CD4-positive, CD25-positive, alpha-beta regulatory T cell (primary cell): ENCODE measurements around the gene FASTKD3. TPM values are rescaled to one million over a fixed set of nuclear protein-coding genes. Genes with fewer than 3 reads are reported as not detected.

Experiments
- ATAC-seq, 2 donors: fragments of 150-1000 bp; cut with Tn5 transposase; one replicate each; pipeline ENCODE4 v1.10.0; 2021; ENCODE audit warnings: low read depth in 2 of 2, moderate number of reproducible peaks in 2 of 2, moderate library complexity in 1 of 2
- DNase-seq, 3 donors: peaks; one replicate each; pipeline versions ENCODE4 v3.0.0 to v3.0.0-alpha.2; 2012 to 2022; ENCODE audit warnings: mixed read lengths in 1 of 3
- H3K27ac ChIP-seq: one replicate; pipeline ENCODE4 v1.7.0; 2013; ENCODE audit warnings: mild to moderate bottlenecking, low read length; ENCODE audit not compliant: insufficient read depth, poor library complexity, severe bottlenecking
- H3K27me3 ChIP-seq: one replicate; pipeline ENCODE4 v1.7.0; 2013; ENCODE audit warnings: low read length; ENCODE audit not compliant: control insufficient read depth, insufficient read depth
- H3K36me3 ChIP-seq: one replicate; pipeline ENCODE4 v1.7.0; 2013; ENCODE audit warnings: mild to moderate bottlenecking, low read length, moderate library complexity; ENCODE audit not compliant: control insufficient read depth, insufficient read depth
- H3K4me1 ChIP-seq: 2 replicates; pipeline ENCODE4 v1.7.0; 2013; ENCODE audit warnings: mild to moderate bottlenecking, low read length; ENCODE audit not compliant: insufficient read depth, control insufficient read depth, poor library complexity, severe bottlenecking
- H3K4me3 ChIP-seq: one replicate; pipeline ENCODE4 v1.7.0; 2013; ENCODE audit warnings: low read depth, mild to moderate bottlenecking, low read length, moderate library complexity
- H3K9me3 ChIP-seq, 2 experiments: 1 replicate in 1 of 2; 2 replicates in 1 of 2; pipeline ENCODE4 v1.7.0; 2013; ENCODE audit warnings: low read length in 2 of 2, mild to moderate bottlenecking in 1 of 2, moderate library complexity in 1 of 2; ENCODE audit not compliant: control insufficient read depth in 2 of 2
- H3K27ac Mint-ChIP-seq, 3 donors: one replicate each; pipeline ENCODE4 v1.8.0; 2020 to 2022; ENCODE audit warnings: mild to moderate bottlenecking in 3 of 3, mixed read lengths in 3 of 3, moderate library complexity in 2 of 3
- H3K27me3 Mint-ChIP-seq: one replicate; pipeline ENCODE4 v1.8.0; 2022; ENCODE audit warnings: mild to moderate bottlenecking, mixed read lengths
- H3K36me3 Mint-ChIP-seq: one replicate; pipeline ENCODE4 v1.8.0; 2020; ENCODE audit warnings: mixed read lengths
- H3K4me1 Mint-ChIP-seq, 4 donors: one replicate each; pipeline ENCODE4 v1.8.0; 2020 to 2022; ENCODE audit warnings: mixed read lengths in 4 of 4, mild to moderate bottlenecking in 1 of 4
- H3K4me3 Mint-ChIP-seq, 4 donors: one replicate each; pipeline ENCODE4 v1.8.0; 2020 to 2022; ENCODE audit warnings: mild to moderate bottlenecking in 4 of 4, mixed read lengths in 4 of 4, moderate library complexity in 3 of 4
- H3K9me3 Mint-ChIP-seq, 7 donors: one replicate each; pipeline ENCODE4 v1.8.0; 2020 to 2022; ENCODE audit warnings: mixed read lengths in 7 of 7, mild to moderate bottlenecking in 3 of 7, moderate library complexity in 2 of 7
- polyA plus RNA-seq, 4 donors: library from polyadenylated mRNA; unstranded; fragments of 300-500 nt; fragmentation: Illumina TruSeq; gene quantifications; one replicate each; pipeline ENCODE4 v1.2.3, GENCODE V29; 2021
- total RNA-seq: library from RNA; stranded (reverse); gene quantifications from one replicate; pipeline ENCODE4 v1.2.3, GENCODE V29; 2022

The FASTKD3 gene
- total and polyA plus RNA-seq, 5 donors from 2014 or later = 7.0 to 16.8 (median 15.2) TPM

DNA sequence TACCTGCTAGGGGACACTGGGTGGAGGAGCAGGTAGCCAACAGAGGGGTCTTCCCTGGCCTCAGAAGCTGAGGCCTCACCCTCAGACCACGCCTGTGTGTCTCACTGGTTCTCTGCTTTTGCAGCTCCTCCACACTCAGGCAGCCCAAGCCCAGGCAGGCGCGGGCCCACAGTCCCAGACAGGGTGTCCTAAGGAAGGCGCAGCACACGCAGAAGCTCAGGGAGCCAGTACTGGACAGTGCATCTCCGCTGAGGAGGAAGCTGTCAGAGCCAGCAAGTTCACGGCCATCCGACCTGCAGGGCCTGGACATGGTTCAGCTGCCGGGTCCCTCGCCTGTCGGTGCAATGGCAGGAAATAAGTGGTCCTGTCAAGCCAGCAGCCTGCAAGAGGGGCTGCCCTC lies 43.2 kb downstream of the FASTKD3 start:
- no peaks in the 10 kb centered on the region for H3K36me3 ChIP-seq
- no peaks in the 10 kb centered on the region for H3K27me3 ChIP-seq
- H3K4me1 Mint-ChIP-seq = no peaks in the 10 kb centered on the region
- H3K9me3 ChIP-seq = no peaks in the 10 kb centered on the region
- no peak for DNase-seq
- H3K27ac ChIP-seq = no peak overlapping the region
- H3K36me3 Mint-ChIP-seq = no peaks in the 10 kb centered on the region
- no peak overlapping the region for H3K4me3 ChIP-seq
- no peaks in the 10 kb centered on the region for H3K4me1 ChIP-seq
- H3K27me3 Mint-ChIP-seq = peaks cover 4% of the 10 kb centered on the region
- no peak overlapping the region for H3K4me3 Mint-ChIP-seq
- H3K27ac Mint-ChIP-seq = no peak overlapping the region
- no peak for ATAC-seq
- no peaks in the 10 kb centered on the region for H3K9me3 Mint-ChIP-seq

DNA sequence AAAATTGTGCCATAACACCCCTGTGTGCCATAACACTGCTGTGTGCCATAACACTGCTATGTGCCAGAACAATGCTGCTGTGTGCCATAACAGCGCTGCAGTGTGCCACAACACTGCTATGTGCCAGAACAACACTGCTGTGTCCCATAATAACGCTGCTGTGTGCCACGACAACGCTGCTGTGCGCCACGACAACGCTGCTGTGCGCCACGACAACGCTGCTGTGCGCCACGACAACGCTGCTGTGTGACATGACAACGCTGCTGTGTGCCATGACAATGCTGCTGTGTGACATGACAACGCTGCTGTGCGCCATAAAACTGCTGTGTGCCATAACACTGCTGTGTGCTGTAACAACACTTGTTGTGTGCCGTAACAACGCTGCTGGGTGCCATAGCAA lies 43.8 kb downstream of the FASTKD3 start:
- no peaks in the 10 kb centered on the region for H3K36me3 Mint-ChIP-seq
- no peaks in the 10 kb centered on the region for H3K27me3 ChIP-seq
- H3K4me3 ChIP-seq = no peak overlapping the region
- H3K4me3 Mint-ChIP-seq = no peak overlapping the region
- no peak overlapping the region for H3K27ac ChIP-seq
- H3K4me1 Mint-ChIP-seq = no peaks in the 10 kb centered on the region
- no peaks in the 10 kb centered on the region for H3K4me1 ChIP-seq
- no peaks in the 10 kb centered on the region for H3K9me3 ChIP-seq
- H3K27me3 Mint-ChIP-seq = peaks cover 4% of the 10 kb centered on the region
- H3K9me3 Mint-ChIP-seq = no peaks in the 10 kb centered on the region
- H3K36me3 ChIP-seq = no peaks in the 10 kb centered on the region
- H3K27ac Mint-ChIP-seq = no peak overlapping the region
- DNase-seq = no peak
- no peak for ATAC-seq

DNA sequence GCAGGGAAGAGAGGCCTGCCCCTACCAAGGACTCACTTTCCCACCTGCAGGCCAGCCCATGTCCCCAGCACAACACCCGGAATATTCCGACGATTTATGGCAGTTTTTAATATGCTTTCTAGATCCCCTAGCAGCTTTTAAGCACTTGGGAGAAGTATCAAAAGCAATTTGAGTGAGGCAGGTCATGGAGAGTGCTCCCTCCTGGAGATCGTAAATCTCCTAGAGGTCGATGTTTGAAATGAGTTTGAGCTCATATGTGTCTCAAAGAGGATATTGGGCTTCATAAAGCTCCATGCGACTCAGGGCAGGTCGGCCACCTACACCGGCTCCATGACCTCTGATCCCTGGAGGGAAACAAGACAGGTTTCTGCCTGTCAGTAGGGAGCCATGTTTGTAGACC lies 45.2 kb downstream of the FASTKD3 start:
- no peak overlapping the region for H3K27ac ChIP-seq
- no peak overlapping the region for H3K4me3 Mint-ChIP-seq
- H3K27me3 ChIP-seq = no peaks in the 10 kb centered on the region
- no peaks in the 10 kb centered on the region for H3K9me3 Mint-ChIP-seq
- no peak overlapping the region for H3K27ac Mint-ChIP-seq
- no peaks in the 10 kb centered on the region for H3K36me3 Mint-ChIP-seq
- H3K4me3 ChIP-seq = no peak overlapping the region
- no peaks in the 10 kb centered on the region for H3K4me1 ChIP-seq
- ATAC-seq = no peak
- DNase-seq = no peak
- no peaks in the 10 kb centered on the region for H3K36me3 ChIP-seq
- H3K27me3 Mint-ChIP-seq = peaks cover 1% of the 10 kb centered on the region
- no peaks in the 10 kb centered on the region for H3K4me1 Mint-ChIP-seq
- H3K9me3 ChIP-seq = no peaks in the 10 kb centered on the region

DNA sequence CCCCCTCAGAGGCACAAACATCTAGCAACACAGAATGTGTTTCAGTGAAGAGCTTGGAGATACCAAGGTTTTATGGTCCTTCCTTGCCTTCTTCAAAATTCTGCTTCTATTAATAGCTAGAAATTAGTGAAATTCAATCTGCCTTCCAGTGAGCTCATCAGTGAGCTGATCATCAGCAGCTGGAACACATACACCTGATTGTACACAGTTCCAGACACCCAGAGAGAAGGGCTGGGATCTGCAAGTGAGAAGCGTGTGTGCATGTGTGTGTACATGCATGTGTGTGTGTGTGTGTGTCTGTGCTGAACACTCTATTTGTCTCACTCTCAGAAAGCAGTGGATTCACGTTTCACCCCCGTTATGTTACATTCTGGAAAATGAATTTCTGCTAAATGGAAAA lies 46.4 kb downstream of the FASTKD3 start:
- no peaks in the 10 kb centered on the region for H3K36me3 ChIP-seq
- no peaks in the 10 kb centered on the region for H3K4me1 ChIP-seq
- Mint-ChIP-seq H3K9me3 (no peaks in the 10 kb centered on the region), H3K4me1 (no peaks in the 10 kb centered on the region), H3K27ac (no peak overlapping the region), H3K36me3 (no peaks in the 10 kb centered on the region), H3K27me3 (no peaks in the 10 kb centered on the region), H3K4me3 (no peak overlapping the region)
- DNase-seq (no peak), ATAC-seq (no peak)
- no peak overlapping the region for H3K27ac ChIP-seq
- H3K9me3 ChIP-seq = no peaks in the 10 kb centered on the region
- H3K4me3 ChIP-seq = no peak overlapping the region
- no peaks in the 10 kb centered on the region for H3K27me3 ChIP-seq

DNA sequence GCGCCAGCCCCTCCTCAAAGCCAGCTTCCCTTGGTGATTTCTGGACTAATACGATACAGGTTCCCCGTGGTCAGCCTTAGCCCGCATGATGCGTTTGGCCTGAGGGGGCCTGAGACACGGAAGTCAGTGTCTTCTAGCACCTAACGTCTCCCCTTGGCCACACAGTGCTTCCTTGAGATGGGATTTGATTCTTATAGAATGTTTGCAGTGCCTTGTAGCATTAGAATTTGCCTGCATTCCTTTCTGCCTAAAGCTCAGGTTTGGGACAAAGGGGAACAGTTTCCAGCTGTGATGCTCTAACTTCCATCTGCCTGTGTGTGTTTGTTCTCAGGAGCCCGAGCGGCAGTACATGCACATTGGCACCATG lies 52.3 kb downstream of the FASTKD3 start:
- no peak overlapping the region for H3K27ac Mint-ChIP-seq
- H3K27ac ChIP-seq = no peak overlapping the region
- no peaks in the 10 kb centered on the region for H3K36me3 Mint-ChIP-seq
- peaks cover 31% of the 10 kb centered on the region for H3K27me3 Mint-ChIP-seq
- H3K4me1 Mint-ChIP-seq = peaks cover 0 to 4% (median 0%) of the 10 kb centered on the region in 4 donors
- no peak for DNase-seq
- H3K4me1 ChIP-seq = no peaks in the 10 kb centered on the region
- no peaks in the 10 kb centered on the region for H3K9me3 ChIP-seq
- H3K4me3 ChIP-seq = no peak overlapping the region
- no peaks in the 10 kb centered on the region for H3K27me3 ChIP-seq
- no peaks in the 10 kb centered on the region for H3K36me3 ChIP-seq
- no peak overlapping the region for H3K4me3 Mint-ChIP-seq
- ATAC-seq = no peak
- H3K9me3 Mint-ChIP-seq = no peaks in the 10 kb centered on the region

DNA sequence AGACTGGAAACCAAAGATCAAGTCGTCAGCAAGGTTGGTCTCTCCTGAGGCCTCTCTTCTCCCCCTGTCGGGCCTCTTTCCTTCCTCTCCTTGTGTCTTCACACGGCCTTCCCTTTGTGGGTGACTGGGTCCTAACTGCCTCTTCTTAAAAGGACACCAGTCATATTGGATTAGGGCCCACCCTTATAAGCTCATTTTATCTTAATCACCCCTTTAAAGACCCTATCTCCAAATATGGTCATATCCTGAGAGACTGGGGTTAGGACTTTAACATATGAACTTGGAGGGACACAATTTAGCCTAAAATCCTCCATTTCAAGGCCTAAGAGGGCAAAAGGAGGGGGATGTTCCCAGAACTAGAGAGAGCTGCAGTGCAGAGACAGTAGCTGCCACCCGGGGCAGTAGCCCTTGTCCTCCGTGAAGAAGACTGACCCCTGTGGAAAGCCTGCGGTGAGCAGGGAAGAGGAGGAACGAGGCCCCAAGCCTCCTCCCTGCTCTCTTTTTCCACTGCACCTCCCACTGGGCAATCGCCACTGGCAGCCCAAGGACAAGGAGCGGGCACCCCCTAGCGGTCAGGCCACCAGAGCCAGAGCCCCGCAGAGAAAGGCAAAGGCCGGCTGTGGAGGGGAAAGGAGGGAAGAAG lies 52.8 kb downstream of the FASTKD3 start:
- no peak overlapping the region for H3K4me3 Mint-ChIP-seq
- Histone ChIP-seq H3K4me3 (no peak overlapping the region), H3K27me3 (no peaks in the 10 kb centered on the region), H3K27ac (no peak overlapping the region), H3K36me3 (no peaks in the 10 kb centered on the region), H3K4me1 (no peaks in the 10 kb centered on the region), H3K9me3 (no peaks in the 10 kb centered on the region)
- peaks cover 31% of the 10 kb centered on the region for H3K27me3 Mint-ChIP-seq
- H3K36me3 Mint-ChIP-seq = no peaks in the 10 kb centered on the region
- DNase-seq (peak; percentile 23 to 39 (median 34)), ATAC-seq (peak in 1 of 2 donors; percentile 64)
- peaks cover 0 to 4% (median 0%) of the 10 kb centered on the region in 4 donors for H3K4me1 Mint-ChIP-seq
- H3K9me3 Mint-ChIP-seq = no peaks in the 10 kb centered on the region
- H3K27ac Mint-ChIP-seq = no peak overlapping the region

DNA sequence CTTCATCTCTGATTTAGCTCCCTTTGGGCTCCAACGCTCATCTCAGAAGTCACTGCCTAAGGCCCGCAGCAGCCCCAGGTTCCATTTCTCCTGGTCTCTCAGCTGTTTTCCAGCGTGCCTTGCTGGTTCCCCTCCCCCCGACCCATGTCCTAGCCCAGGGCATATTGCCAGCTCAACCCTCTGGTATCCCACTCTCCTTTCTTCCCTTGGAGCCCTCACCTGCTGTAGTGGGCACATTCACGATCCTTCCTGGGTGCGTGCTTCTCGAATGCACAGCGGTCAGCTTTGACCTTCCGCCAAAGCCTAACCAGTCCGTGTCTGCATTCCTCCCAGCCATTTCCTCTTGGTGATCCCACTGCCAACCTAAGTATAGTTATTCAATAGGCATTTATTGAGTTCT lies 54.0 kb downstream of the FASTKD3 start:
- H3K27me3 Mint-ChIP-seq = peaks cover 31% of the 10 kb centered on the region

DNA sequence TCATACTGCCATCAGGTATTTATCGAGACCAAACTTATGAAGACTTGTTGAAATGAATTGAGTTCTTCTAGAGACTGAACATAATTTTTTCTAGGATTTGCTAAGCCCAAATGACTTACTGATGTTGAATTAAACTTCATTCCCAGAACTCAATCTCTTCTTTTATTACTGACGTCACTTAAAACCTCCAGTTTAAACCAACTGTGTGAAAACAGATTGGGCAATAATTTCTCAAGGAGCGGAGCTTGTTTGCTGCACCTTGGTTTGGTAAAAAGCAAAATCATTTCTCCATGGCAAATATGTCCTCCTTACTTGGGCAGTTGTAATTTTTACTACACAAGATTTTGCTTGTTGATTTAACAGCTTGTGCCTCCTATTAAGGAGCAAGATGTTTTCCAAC lies 55.3 kb downstream of the FASTKD3 start:
- Mint-ChIP-seq H3K4me1 (peaks cover 0 to 4% (median 0%) of the 10 kb centered on the region in 4 donors), H3K4me3 (no peak overlapping the region), H3K27ac (no peak overlapping the region), H3K9me3 (peaks cover 0 to 1% (median 0%) of the 10 kb centered on the region in 7 donors), H3K27me3 (peaks cover 31% of the 10 kb centered on the region), H3K36me3 (no peaks in the 10 kb centered on the region)
- H3K4me3 ChIP-seq = no peak overlapping the region
- no peak overlapping the region for H3K27ac ChIP-seq
- ATAC-seq (no peak), DNase-seq (no peak)
- H3K27me3 ChIP-seq = peaks cover 3% of the 10 kb centered on the region
- no peaks in the 10 kb centered on the region for H3K4me1 ChIP-seq
- no peaks in the 10 kb centered on the region for H3K9me3 ChIP-seq
- no peaks in the 10 kb centered on the region for H3K36me3 ChIP-seq

More for the DNA sequence above, 54.0 kb downstream of the FASTKD3 start:
- Histone ChIP-seq H3K36me3 (no peaks in the 10 kb centered on the region), H3K27ac (no peak overlapping the region), H3K4me3 (no peak overlapping the region), H3K4me1 (no peaks in the 10 kb centered on the region), H3K9me3 (no peaks in the 10 kb centered on the region), H3K27me3 (peaks cover 3% of the 10 kb centered on the region)
- ATAC-seq (no peak), DNase-seq (no peak)
- Mint-ChIP-seq H3K36me3 (no peaks in the 10 kb centered on the region), H3K9me3 (no peaks in the 10 kb centered on the region), H3K4me3 (no peak overlapping the region), H3K4me1 (peaks cover 0 to 4% (median 0%) of the 10 kb centered on the region in 4 donors), H3K27ac (no peak overlapping the region)
